ENCODE data around the gene PARD3B. TPM values are rescaled to one million over a fixed set of nuclear protein-coding genes. Genes with fewer than 3 reads are reported as not detected.

The PARD3B gene
- total and polyA plus RNA-seq, 10 of the 15 experiments (the other 5 are each of a cell fraction or from before 2014, with no cell fraction given) = 0.01 to 0.54 (median 0.07) TPM; not detected in 7

DNA sequence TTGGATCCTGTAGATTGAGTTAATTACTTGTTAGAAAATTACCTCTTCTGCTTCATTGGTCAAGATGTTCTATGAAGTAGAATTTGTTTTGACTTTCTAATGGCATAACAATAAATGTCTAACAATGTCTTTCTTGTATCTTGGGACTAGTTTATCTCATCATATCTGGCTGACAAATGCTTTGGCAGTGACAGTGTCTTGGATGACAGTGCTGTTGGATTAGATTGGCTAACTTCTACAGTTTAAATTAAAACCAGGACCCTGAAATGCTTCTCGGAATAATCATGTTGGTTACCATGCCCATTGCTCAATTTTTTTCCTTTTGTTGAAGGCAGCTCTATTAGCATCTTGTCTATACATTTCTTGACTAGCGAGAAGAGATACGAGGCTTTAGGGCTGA lies 176.9 kb downstream of the PARD3B start:
- ChIA-PET CTCF (no interaction called here), RAD21 (ENCODE audit: unreplicated experiment) (no interaction called here), POLR2A (no interaction called here), SMC1A (ENCODE audit: uncharacterized antibody, unreplicated experiment) (no interaction called here)
- H3K9me3 ChIP-seq (replicated peaks; ENCODE audit: control insufficient read depth, insufficient read depth, low read length) = no peaks in the 10 kb centered on the region; the same call in 2 of the 3 replicates
- intact Hi-C loops (cut with micrococcal nuclease; ENCODE audit: unreplicated experiment) (no loop called here), in situ Hi-C loops (cut with MboI) (no loop called here)
- H3K4me3 ChIP-seq = no peak overlapping the region
- H2AFZ ChIP-seq (ENCODE audit: control insufficient read depth, low read depth, low read length) = no peak overlapping the region
- FAIRE-seq (no peak), DNase-seq (ENCODE audit: low read depth, low spot score) (no peak), ATAC-seq (no peak)
- H3K4me2 ChIP-seq (ENCODE audit: control insufficient read depth, insufficient read depth) = no peak overlapping the region
- no peaks in the 10 kb centered on the region for H3K79me2 ChIP-seq (ENCODE audit: control insufficient read depth, insufficient read depth, low read length)
- H3K27ac ChIP-seq (ENCODE audit: control insufficient read depth, insufficient read depth) = no peak overlapping the region
- no peaks in the 10 kb centered on the region for H3K36me3 ChIP-seq (ENCODE audit: control insufficient read depth in 2 of 2, insufficient read depth in 2 of 2, low read length in 1 of 2)
- TF ChIP-seq BRCA1 (IDR thresholded peaks at IDR 0.05; ENCODE audit: low read depth, low read length) (no peak), CTCF (IDR thresholded peaks at IDR 0.05 in 2 of 3, conservative IDR thresholded peaks at IDR 0.05 in 1 of 3; ENCODE audit: control insufficient read depth in 2 of 3, extremely low read depth in 1 of 3, insufficient read depth in 1 of 3, low read depth in 3 of 3, low read length in 3 of 3) (no peak), PAX5 (IDR thresholded peaks at IDR 0.05; ENCODE audit: borderline replicate concordance, low read depth, low read length) (no peak), RAD51 (IDR thresholded peaks at IDR 0.05) (no peak), YY1 (IDR thresholded peaks at IDR 0.05; ENCODE audit: low read depth, low read length) (no peak), FOS (IDR thresholded peaks at IDR 0.05; ENCODE audit: borderline replicate concordance, extremely low read depth, insufficient read length) (no peak), BMI1 (IDR thresholded peaks at IDR 0.05; ENCODE audit: borderline replicate concordance) (no peak), NRF1 (conservative IDR thresholded peaks at IDR 0.05; ENCODE audit: low read depth, low read length) (no peak), NFXL1 (IDR thresholded peaks at IDR 0.05; ENCODE audit: borderline replicate concordance) (no peak), PML (IDR thresholded peaks at IDR 0.05; ENCODE audit: low read length) (no peak), MYB (IDR thresholded peaks at IDR 0.05; ENCODE audit: borderline replicate concordance, low read depth, low read length) (no peak), ZNF24 (IDR thresholded peaks at IDR 0.05) (no peak), RELB (IDR thresholded peaks at IDR 0.05; ENCODE audit: low read depth) (no peak), STAT1 (conservative IDR thresholded peaks at IDR 0.05) (no peak), DPF2 (IDR thresholded peaks at IDR 0.05) (no peak), CBFB (IDR thresholded peaks at IDR 0.05; ENCODE audit: low read depth) (no peak), FOXK2 (IDR thresholded peaks at IDR 0.05) (no peak), TBL1XR1 (IDR thresholded peaks at IDR 0.05; ENCODE audit: low read depth, low read length) (no peak)
- TF ChIP-seq, protein P1, sequence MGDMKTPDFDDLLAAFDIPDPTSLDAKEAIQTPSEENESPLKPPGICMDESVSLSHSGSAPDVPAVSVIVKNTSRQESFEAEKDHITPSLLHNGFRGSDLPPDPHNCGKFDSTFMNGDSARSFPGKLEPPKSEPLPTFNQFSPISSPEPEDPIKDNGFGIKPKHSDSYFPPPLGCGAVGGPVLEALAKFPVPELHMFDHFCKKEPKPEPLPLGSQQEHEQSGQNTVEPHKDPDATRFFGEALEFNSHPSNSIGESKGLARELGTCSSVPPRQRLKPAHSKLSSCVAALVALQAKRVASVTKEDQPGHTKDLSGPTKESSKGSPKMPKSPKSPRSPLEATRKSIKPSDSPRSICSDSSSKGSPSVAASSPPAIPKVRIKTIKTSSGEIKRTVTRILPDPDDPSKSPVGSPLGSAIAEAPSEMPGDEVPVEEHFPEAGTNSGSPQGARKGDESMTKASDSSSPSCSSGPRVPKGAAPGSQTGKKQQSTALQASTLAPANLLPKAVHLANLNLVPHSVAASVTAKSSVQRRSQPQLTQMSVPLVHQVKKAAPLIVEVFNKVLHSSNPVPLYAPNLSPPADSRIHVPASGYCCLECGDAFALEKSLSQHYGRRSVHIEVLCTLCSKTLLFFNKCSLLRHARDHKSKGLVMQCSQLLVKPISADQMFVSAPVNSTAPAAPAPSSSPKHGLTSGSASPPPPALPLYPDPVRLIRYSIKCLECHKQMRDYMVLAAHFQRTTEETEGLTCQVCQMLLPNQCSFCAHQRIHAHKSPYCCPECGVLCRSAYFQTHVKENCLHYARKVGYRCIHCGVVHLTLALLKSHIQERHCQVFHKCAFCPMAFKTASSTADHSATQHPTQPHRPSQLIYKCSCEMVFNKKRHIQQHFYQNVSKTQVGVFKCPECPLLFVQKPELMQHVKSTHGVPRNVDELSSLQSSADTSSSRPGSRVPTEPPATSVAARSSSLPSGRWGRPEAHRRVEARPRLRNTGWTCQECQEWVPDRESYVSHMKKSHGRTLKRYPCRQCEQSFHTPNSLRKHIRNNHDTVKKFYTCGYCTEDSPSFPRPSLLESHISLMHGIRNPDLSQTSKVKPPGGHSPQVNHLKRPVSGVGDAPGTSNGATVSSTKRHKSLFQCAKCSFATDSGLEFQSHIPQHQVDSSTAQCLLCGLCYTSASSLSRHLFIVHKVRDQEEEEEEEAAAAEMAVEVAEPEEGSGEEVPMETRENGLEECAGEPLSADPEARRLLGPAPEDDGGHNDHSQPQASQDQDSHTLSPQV (IDR thresholded peaks at IDR 0.05) = no peak
- no peaks in the 10 kb centered on the region for H3K4me1 ChIP-seq (ENCODE audit: control insufficient read depth, insufficient read depth, low read length)
- H3K9ac ChIP-seq (ENCODE audit: control insufficient read depth, insufficient read depth, low read length) = no peak overlapping the region
- no peaks in the 10 kb centered on the region for H3K27me3 ChIP-seq (replicated peaks in 1 of 2; ENCODE audit: control insufficient read depth in 2 of 2, insufficient read depth in 2 of 2, low read length in 1 of 2)
- no TSS peak for BruUV-seq (replicated peaks)
- 40% methylated on average over 3 of the region's 3 CpGs for WGBS (ENCODE audit: insufficient coverage, insufficient replicate concordance, low lambda C conversion rate, missing lambda C conversion rate)
- no peaks in the 10 kb centered on the region for H4K20me1 ChIP-seq (ENCODE audit: control insufficient read depth, insufficient read depth)
